ENCODE results near the gene RPS21. TPM values are rescaled to one million over a fixed set of nuclear protein-coding genes. Genes with fewer than 3 reads are reported as not detected.

RPS21 gene
- total and polyA plus RNA-seq, 9 of the 15 experiments (the other 6 are each of a cell fraction or from before 2014, with no cell fraction given), result 1,380 to 5,647 (median 3,091) TPM

DNA sequence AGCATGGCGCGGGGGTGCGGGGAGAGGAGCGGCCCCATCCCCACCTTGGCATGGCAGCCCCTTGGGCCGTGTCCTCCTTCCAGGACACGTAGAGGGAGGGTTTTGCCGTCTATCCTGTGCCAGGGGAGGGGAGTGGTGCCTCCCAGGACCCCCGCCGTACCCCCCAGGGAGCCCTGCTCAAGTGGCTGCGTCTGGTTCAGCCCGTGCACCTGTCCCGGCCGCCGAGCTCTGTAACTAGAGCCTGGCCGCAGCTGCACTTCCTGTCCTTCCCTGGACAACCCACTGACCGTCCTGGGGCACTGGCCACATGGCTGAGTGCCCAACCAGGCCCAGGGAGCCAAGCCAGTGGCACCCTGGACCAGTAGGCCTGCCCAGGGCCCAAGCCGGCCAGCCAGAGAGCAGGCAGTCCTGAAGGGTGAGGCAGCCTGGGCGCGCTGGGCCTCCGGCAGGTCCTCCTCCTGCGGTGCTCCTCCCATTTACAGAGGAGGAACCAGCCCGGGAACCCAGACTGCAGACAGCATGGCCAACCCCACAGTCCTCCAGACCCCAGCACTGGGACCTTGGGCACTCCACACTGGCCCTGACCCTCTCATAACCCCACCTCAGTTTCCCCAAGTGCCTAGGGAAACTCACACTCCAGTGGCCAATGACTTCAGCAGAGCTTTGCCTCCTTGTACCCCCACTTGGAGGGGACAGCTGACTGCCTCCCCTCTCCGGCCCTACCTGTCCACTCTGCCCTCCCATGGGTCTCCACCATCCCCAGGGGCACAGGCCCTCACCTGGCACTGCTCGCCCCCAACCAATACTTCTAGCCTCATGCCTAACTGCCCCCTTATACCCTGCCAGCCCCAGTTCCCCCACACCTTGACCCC is 28.5 kb upstream of the RPS21 start (continued):
- TF ChIP-seq, protein P1, sequence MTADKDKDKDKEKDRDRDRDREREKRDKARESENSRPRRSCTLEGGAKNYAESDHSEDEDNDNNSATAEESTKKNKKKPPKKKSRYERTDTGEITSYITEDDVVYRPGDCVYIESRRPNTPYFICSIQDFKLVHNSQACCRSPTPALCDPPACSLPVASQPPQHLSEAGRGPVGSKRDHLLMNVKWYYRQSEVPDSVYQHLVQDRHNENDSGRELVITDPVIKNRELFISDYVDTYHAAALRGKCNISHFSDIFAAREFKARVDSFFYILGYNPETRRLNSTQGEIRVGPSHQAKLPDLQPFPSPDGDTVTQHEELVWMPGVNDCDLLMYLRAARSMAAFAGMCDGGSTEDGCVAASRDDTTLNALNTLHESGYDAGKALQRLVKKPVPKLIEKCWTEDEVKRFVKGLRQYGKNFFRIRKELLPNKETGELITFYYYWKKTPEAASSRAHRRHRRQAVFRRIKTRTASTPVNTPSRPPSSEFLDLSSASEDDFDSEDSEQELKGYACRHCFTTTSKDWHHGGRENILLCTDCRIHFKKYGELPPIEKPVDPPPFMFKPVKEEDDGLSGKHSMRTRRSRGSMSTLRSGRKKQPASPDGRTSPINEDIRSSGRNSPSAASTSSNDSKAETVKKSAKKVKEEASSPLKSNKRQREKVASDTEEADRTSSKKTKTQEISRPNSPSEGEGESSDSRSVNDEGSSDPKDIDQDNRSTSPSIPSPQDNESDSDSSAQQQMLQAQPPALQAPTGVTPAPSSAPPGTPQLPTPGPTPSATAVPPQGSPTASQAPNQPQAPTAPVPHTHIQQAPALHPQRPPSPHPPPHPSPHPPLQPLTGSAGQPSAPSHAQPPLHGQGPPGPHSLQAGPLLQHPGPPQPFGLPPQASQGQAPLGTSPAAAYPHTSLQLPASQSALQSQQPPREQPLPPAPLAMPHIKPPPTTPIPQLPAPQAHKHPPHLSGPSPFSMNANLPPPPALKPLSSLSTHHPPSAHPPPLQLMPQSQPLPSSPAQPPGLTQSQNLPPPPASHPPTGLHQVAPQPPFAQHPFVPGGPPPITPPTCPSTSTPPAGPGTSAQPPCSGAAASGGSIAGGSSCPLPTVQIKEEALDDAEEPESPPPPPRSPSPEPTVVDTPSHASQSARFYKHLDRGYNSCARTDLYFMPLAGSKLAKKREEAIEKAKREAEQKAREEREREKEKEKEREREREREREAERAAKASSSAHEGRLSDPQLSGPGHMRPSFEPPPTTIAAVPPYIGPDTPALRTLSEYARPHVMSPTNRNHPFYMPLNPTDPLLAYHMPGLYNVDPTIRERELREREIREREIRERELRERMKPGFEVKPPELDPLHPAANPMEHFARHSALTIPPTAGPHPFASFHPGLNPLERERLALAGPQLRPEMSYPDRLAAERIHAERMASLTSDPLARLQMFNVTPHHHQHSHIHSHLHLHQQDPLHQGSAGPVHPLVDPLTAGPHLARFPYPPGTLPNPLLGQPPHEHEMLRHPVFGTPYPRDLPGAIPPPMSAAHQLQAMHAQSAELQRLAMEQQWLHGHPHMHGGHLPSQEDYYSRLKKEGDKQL (CRISPR knock-in tag; IDR thresholded peaks at IDR 0.05; ENCODE audit: borderline replicate concordance), result no peak
- TF ChIP-seq PCBP2 (IDR thresholded peaks at IDR 0.05; ENCODE audit: low read depth, low read length, poor library complexity, severe bottlenecking) (no peak), ZC3H8 (IDR thresholded peaks at IDR 0.05) (no peak), PTTG1 (tag; IDR thresholded peaks at IDR 0.05; ENCODE audit: low read depth) (no peak), EGR1 (conservative IDR thresholded peaks at IDR 0.05) (no peak), ELF4 (CRISPR knock-in tag; IDR thresholded peaks at IDR 0.05) (no peak), MYC (IDR thresholded peaks at IDR 0.05; ENCODE audit: low read depth, low read length) (0 out of 2 replicates have a peak, but pooled peaks have one; percentile 32), MYC (CRISPR knock-in tag; IDR thresholded peaks at IDR 0.05; ENCODE audit: borderline replicate concordance, low read depth) (no peak), RBM17 (IDR thresholded peaks at IDR 0.05; ENCODE audit: borderline replicate concordance, low read depth, low read length) (no peak), MAZ (CRISPR knock-in tag; conservative IDR thresholded peaks at IDR 0.05 in 1 of 2, IDR thresholded peaks at IDR 0.05 in 1 of 2) (no peak)
- TF ChIP-seq, protein P2, sequence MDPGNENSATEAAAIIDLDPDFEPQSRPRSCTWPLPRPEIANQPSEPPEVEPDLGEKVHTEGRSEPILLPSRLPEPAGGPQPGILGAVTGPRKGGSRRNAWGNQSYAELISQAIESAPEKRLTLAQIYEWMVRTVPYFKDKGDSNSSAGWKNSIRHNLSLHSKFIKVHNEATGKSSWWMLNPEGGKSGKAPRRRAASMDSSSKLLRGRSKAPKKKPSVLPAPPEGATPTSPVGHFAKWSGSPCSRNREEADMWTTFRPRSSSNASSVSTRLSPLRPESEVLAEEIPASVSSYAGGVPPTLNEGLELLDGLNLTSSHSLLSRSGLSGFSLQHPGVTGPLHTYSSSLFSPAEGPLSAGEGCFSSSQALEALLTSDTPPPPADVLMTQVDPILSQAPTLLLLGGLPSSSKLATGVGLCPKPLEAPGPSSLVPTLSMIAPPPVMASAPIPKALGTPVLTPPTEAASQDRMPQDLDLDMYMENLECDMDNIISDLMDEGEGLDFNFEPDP (CRISPR knock-in tag; IDR thresholded peaks at IDR 0.05), result no peak
- TF ChIP-seq, protein P3, sequence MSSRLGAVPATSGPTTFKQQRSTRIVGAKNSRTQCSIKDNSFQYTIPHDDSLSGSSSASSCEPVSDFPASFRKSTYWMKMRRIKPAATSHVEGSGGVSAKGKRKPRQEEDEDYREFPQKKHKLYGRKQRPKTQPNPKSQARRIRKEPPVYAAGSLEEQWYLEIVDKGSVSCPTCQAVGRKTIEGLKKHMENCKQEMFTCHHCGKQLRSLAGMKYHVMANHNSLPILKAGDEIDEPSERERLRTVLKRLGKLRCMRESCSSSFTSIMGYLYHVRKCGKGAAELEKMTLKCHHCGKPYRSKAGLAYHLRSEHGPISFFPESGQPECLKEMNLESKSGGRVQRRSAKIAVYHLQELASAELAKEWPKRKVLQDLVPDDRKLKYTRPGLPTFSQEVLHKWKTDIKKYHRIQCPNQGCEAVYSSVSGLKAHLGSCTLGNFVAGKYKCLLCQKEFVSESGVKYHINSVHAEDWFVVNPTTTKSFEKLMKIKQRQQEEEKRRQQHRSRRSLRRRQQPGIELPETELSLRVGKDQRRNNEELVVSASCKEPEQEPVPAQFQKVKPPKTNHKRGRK (tag; IDR thresholded peaks at IDR 0.05), result no peak
